Esophagus (tissue), 2 donors: ENCODE results near the gene NT5C. TPM values are rescaled to one million over a fixed set of nuclear protein-coding genes. Genes with fewer than 3 reads are reported as not detected.
A peak's percentile ranks its signal among the peaks of the same experiment; 100 is the strongest.
"Not testable (repeated sequence)": the region's sequence is repeated elsewhere in the genome, so short reads cannot be mapped to it uniquely, and the experiment has no call there.

Experiments
- H3K27ac ChIP-seq, 2 donors: one replicate each; pipeline ENCODE4 v1.5.1; 2013; ENCODE audit warnings: low read depth in 2 of 2, mild to moderate bottlenecking in 2 of 2, inconsistent platforms in 1 of 2, low read length in 1 of 2, moderate library complexity in 1 of 2
- H3K27me3 ChIP-seq, 2 donors: one replicate each; pipeline ENCODE4 v1.6.1; 2013; ENCODE audit warnings: low read length in 2 of 2, control low read depth in 1 of 2, mild to moderate bottlenecking in 1 of 2; ENCODE audit not compliant: insufficient read depth in 2 of 2, control insufficient read depth in 1 of 2
- H3K36me3 ChIP-seq, 2 donors: one replicate each; pipeline ENCODE4 v1.6.1; 2013; ENCODE audit warnings: low read length in 1 of 2; ENCODE audit not compliant: control insufficient read depth in 2 of 2, insufficient read depth in 2 of 2
- H3K4me1 ChIP-seq, 2 donors: one replicate each; pipeline ENCODE4 v1.6.1; 2013; ENCODE audit warnings: low read length in 1 of 2; ENCODE audit not compliant: control insufficient read depth in 2 of 2, insufficient read depth in 2 of 2
- H3K4me3 ChIP-seq, 2 donors: one replicate each; pipeline ENCODE4 v1.5.1; 2013; ENCODE audit warnings: low read length in 2 of 2, mild to moderate bottlenecking in 2 of 2, low read depth in 1 of 2, moderate library complexity in 1 of 2
- H3K9me3 ChIP-seq, 2 donors: one replicate each; pipeline ENCODE4 v1.6.1; 2013; ENCODE audit warnings: mild to moderate bottlenecking in 2 of 2, low read depth in 1 of 2, low read length in 1 of 2, moderate library complexity in 1 of 2; ENCODE audit not compliant: control insufficient read depth in 2 of 2, insufficient read depth in 1 of 2
- WGBS, 2 donors: extraction: QIAGEN DNeasy Blood & Tissue Kit; methylation state at CpG; one replicate each; pipeline ENCODE4 v1.1.7; 2013; 5-methylcytosine and 5-hydroxymethylcytosine counted together
- polyA plus RNA-seq, 2 donors: library from polyadenylated mRNA; stranded (reverse); fragments of 200-250 nt; gene quantifications; one replicate each; pipeline ENCODE4 v1.2.3, GENCODE V29; 2013
- donor health status: healthy with polysubstance abuse.
- donor health status: Bipolar disorder and iron deficiency.

The NT5C gene
- polyA plus RNA-seq, 2 donors, result 64.2 to 79.0 TPM

- Histone ChIP-seq H3K27ac (peak overlapping the region; percentile 65 to 79), H3K27me3 (no peaks in the 10 kb centered on the region), H3K4me1 (no peaks in the 10 kb centered on the region), H3K9me3 (no peaks in the 10 kb centered on the region), H3K36me3 (no peaks in the 10 kb centered on the region), H3K4me3 (no peak overlapping the region)
- WGBS, 2 donors, result 69 to 73% methylated on average over 4 of the region's 4 CpGs
These were observed 27.9 kb upstream of the NT5C start for GRCh38 chr17:75159196-75160031.

- not testable (repeated sequence) for H3K4me1 ChIP-seq, H3K9me3 ChIP-seq, H3K36me3 ChIP-seq, H3K27me3 ChIP-seq, H3K4me3 ChIP-seq
- 89% methylated on average over 8 of the region's 8 CpGs for WGBS, 2 donors
- H3K27ac ChIP-seq, result peak overlapping the region; percentile 61 to 67
These were observed 26.9 kb upstream of the NT5C start for GRCh38 chr17:75158480-75158879.

- Histone ChIP-seq H3K4me1 (no peaks in the 10 kb centered on the region), H3K27ac (peak overlapping the region; percentile 1 to 67), H3K27me3 (no peaks in the 10 kb centered on the region), H3K4me3 (no peak overlapping the region), H3K36me3 (no peaks in the 10 kb centered on the region), H3K9me3 (no peaks in the 10 kb centered on the region)
- 54 to 62% methylated on average over 3 of the region's 3 CpGs for WGBS, 2 donors
These were observed 23.7 kb upstream of the NT5C start for GRCh38 chr17:75155191-75155601.

- Histone ChIP-seq H3K27ac (peak within 1 kb of the TSS; percentile 75 to 85), H3K27me3 (no peaks in the 10 kb centered on the region), H3K4me3 (peak within 1 kb of the TSS; percentile 79 to 95), H3K9me3 (no peaks in the 10 kb centered on the region), H3K36me3 (no peaks in the 10 kb centered on the region), H3K4me1 (no peaks in the 10 kb centered on the region)
- WGBS, 2 donors, result 2% methylated on average over 45 to 67 of the region's 67 CpGs
These were observed 22.9 kb upstream of the NT5C start, which contains the start of gene JPT1 for GRCh38 chr17:75154195-75155106. TSS of gene JPT1 (minus strand) at chr17:75154512. CDS start at chr17:75154397, 115 bp downstream.

- Histone ChIP-seq H3K27ac (peak overlapping the region; percentile 75 to 85), H3K36me3 (no peaks in the 10 kb centered on the region), H3K4me3 (peak overlapping the region; percentile 79 to 95), H3K9me3 (no peaks in the 10 kb centered on the region), H3K4me1 (no peaks in the 10 kb centered on the region), H3K27me3 (no peaks in the 10 kb centered on the region)
- 0 to 1% methylated on average over 35 of the region's 35 CpGs for WGBS, 2 donors
These were observed 22.2 kb upstream of the NT5C start for GRCh38 chr17:75153780-75154194.

- H3K4me3 ChIP-seq, result peak overlapping the region; percentile 79 to 95
- 4 to 5% methylated on average over 28 of the region's 28 CpGs for WGBS, 2 donors
- no peaks in the 10 kb centered on the region for H3K4me1 ChIP-seq
- H3K27ac ChIP-seq, result peak overlapping the region in 1 of 2 donors; percentile 85
- no peaks in the 10 kb centered on the region for H3K27me3 ChIP-seq
- H3K36me3 ChIP-seq, result peaks cover 0 to 2% of the 10 kb centered on the region in 2 donors
- H3K9me3 ChIP-seq, result no peaks in the 10 kb centered on the region
These were observed 21.6 kb upstream of the NT5C start for GRCh38 chr17:75152922-75153779.

- H3K27me3 ChIP-seq, result no peaks in the 10 kb centered on the region
- no peaks in the 10 kb centered on the region for H3K9me3 ChIP-seq
- H3K27ac ChIP-seq, result no peak overlapping the region
- peak overlapping the region in 1 of 2 donors; percentile 79 for H3K4me3 ChIP-seq
- WGBS, 2 donors, result 77 to 81% methylated on average over 6 of the region's 6 CpGs
- H3K36me3 ChIP-seq, result peaks cover 0 to 6% of the 10 kb centered on the region in 2 donors
- no peaks in the 10 kb centered on the region for H3K4me1 ChIP-seq
These were observed 21.0 kb upstream of the NT5C start for GRCh38 chr17:75152523-75152921.

- H3K4me3 ChIP-seq, result no peak overlapping the region
- WGBS, 2 donors, result 82 to 86% methylated on average over 6 of the region's 6 CpGs
- no peaks in the 10 kb centered on the region for H3K27me3 ChIP-seq
- H3K4me1 ChIP-seq, result no peaks in the 10 kb centered on the region
- H3K27ac ChIP-seq, result no peak overlapping the region
- no peaks in the 10 kb centered on the region for H3K9me3 ChIP-seq
- peaks cover 0 to 11% of the 10 kb centered on the region in 2 donors for H3K36me3 ChIP-seq
These were observed 20.4 kb upstream of the NT5C start for GRCh38 chr17:75151930-75152329.
